ENCODE measurements around the gene ASCC3. TPM values are rescaled to one million over a fixed set of nuclear protein-coding genes. Genes with fewer than 3 reads are reported as not detected.
"Not testable (repeated sequence)": the region's sequence is repeated elsewhere in the genome, so short reads cannot be mapped to it uniquely, and the experiment has no call there.

ASCC3 gene
- total RNA-seq, 6 experiments from 2014 or later, result 96.1 to 101 (median 97.8) TPM

- no peaks in the 10 kb centered on the region for H3K9me3 Mint-ChIP-seq
- H3K27ac Mint-ChIP-seq, result peak overlapping the region; percentile 80
- peak overlapping the region; percentile 65 for H3K4me3 Mint-ChIP-seq
- H3K4me1 Mint-ChIP-seq (ENCODE audit: low read depth), result peaks cover 32% of the 10 kb centered on the region
- TF ChIP-seq, protein P1, sequence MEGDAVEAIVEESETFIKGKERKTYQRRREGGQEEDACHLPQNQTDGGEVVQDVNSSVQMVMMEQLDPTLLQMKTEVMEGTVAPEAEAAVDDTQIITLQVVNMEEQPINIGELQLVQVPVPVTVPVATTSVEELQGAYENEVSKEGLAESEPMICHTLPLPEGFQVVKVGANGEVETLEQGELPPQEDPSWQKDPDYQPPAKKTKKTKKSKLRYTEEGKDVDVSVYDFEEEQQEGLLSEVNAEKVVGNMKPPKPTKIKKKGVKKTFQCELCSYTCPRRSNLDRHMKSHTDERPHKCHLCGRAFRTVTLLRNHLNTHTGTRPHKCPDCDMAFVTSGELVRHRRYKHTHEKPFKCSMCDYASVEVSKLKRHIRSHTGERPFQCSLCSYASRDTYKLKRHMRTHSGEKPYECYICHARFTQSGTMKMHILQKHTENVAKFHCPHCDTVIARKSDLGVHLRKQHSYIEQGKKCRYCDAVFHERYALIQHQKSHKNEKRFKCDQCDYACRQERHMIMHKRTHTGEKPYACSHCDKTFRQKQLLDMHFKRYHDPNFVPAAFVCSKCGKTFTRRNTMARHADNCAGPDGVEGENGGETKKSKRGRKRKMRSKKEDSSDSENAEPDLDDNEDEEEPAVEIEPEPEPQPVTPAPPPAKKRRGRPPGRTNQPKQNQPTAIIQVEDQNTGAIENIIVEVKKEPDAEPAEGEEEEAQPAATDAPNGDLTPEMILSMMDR (IDR thresholded peaks at IDR 0.05), result no peak
- peaks cover 35% of the 10 kb centered on the region for H3K36me3 Mint-ChIP-seq (ENCODE audit: low read depth)
- DNase-seq, result peak; percentile 15
- H3K27me3 Mint-ChIP-seq (ENCODE audit: insufficient read depth), result no peaks in the 10 kb centered on the region
Observed at GRCh38 chr6:100833972-100834574, 47.1 kb downstream of the ASCC3 start.

- DNase-seq; H3K9me3 Mint-ChIP-seq; H3K27ac Mint-ChIP-seq; H3K27me3 Mint-ChIP-seq (ENCODE audit: insufficient read depth); H3K4me3 Mint-ChIP-seq: not testable (repeated sequence)
- H3K36me3 Mint-ChIP-seq (ENCODE audit: low read depth), result peaks cover 25% of the 10 kb centered on the region
- peaks cover 12% of the 10 kb centered on the region for H3K4me1 Mint-ChIP-seq (ENCODE audit: low read depth)
Observed at GRCh38 chr6:100829077-100829595, 52.0 kb downstream of the ASCC3 start.

- Mint-ChIP-seq H3K27me3 (ENCODE audit: insufficient read depth) (no peaks in the 10 kb centered on the region; the same call in 1 of the 2 replicates), H3K4me1 (ENCODE audit: low read depth) (peaks cover 20% of the 10 kb centered on the region), H3K4me3 (no peak overlapping the region), H3K9me3 (no peaks in the 10 kb centered on the region), H3K27ac (no peak overlapping the region), H3K36me3 (ENCODE audit: low read depth) (peaks cover 32% of the 10 kb centered on the region)
- no peak for DNase-seq
- TF ChIP-seq, protein P1 (IDR thresholded peaks at IDR 0.05), result no peak
Observed at GRCh38 chr6:100823041-100823440, 58.1 kb downstream of the ASCC3 start.

DNA sequence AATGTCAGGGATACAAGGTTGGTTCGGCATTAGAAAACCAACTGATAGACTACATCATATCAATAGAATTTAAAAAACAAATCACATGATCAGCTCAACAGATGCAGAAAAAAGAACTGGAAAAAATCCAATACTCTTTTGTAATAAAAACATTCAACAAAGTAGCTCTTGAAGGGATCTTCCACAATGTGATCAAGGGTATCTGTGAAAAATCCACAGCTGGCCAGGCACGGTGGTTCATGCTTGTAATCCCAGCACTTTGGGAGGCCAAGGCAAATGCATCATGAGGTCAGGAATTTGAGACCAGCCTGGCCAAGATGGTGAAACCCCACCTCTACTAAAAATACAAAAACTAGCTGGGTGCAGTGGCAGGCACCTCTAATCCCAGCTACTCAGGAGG lies 63.1 kb downstream of the ASCC3 start:
- TF ChIP-seq, protein P1 (IDR thresholded peaks at IDR 0.05), result no peak
- no peak overlapping the region for H3K4me3 Mint-ChIP-seq
- peaks cover 55% of the 10 kb centered on the region for H3K36me3 Mint-ChIP-seq (ENCODE audit: low read depth)
- peaks cover 36% of the 10 kb centered on the region for H3K4me1 Mint-ChIP-seq (ENCODE audit: low read depth)
- H3K9me3 Mint-ChIP-seq, result no peaks in the 10 kb centered on the region
- DNase-seq, result no peak
- no peak overlapping the region for H3K27ac Mint-ChIP-seq
- H3K27me3 Mint-ChIP-seq (ENCODE audit: insufficient read depth), result no peaks in the 10 kb centered on the region; the same call in 1 of the 2 replicates

DNA sequence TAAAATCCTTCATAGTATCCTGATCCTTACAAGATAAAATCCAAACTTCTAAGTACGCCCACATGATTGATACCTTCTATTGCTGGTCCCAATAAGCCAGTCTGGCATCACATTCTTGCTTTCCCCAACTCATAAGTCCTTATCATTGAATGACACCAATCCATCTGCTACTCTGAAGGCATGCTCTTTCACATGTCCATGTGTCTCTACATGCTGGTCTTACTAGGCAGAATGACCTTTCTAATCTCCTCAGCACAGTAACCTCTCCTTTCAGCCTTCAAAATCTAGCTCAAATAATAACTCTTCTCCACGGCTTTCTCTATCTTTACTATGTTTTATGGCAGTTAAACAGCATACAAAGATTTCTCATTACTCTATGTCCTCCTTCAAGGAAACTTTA lies 71.1 kb downstream of the ASCC3 start:
- TF ChIP-seq, protein P1 (IDR thresholded peaks at IDR 0.05), result no peak
- no peaks in the 10 kb centered on the region for H3K27me3 Mint-ChIP-seq (ENCODE audit: insufficient read depth)
- no peak overlapping the region for H3K4me3 Mint-ChIP-seq
- no peak overlapping the region for H3K27ac Mint-ChIP-seq
- no peak for DNase-seq
- H3K4me1 Mint-ChIP-seq (ENCODE audit: low read depth), result peaks cover 26% of the 10 kb centered on the region
- H3K9me3 Mint-ChIP-seq, result no peaks in the 10 kb centered on the region
- H3K36me3 Mint-ChIP-seq (ENCODE audit: low read depth), result peaks cover 27% of the 10 kb centered on the region

DNA sequence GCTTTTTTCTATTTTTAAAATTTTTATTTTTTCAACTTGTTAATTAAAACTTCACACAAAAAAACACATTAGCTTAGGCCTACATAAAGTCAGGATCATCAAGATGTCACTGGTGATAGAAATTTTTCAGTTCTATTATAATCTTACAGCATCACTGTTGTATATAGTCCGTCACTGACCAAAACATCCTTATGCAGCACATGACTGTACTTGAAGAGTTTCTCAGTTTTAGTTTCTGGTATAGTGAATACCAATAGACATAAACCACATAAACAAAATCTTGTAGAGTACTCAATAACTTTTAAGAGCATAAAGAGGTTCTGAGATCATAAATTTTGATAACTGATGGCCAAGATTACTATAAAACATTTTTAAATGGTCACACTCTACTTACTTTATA lies 71.8 kb downstream of the ASCC3 start:
- peaks cover 20% of the 10 kb centered on the region for H3K4me1 Mint-ChIP-seq (ENCODE audit: low read depth)
- TF ChIP-seq, protein P1 (IDR thresholded peaks at IDR 0.05), result no peak
- no peaks in the 10 kb centered on the region for H3K9me3 Mint-ChIP-seq
- no peak overlapping the region for H3K4me3 Mint-ChIP-seq
- peaks cover 22% of the 10 kb centered on the region for H3K36me3 Mint-ChIP-seq (ENCODE audit: low read depth)
- no peaks in the 10 kb centered on the region for H3K27me3 Mint-ChIP-seq (ENCODE audit: insufficient read depth)
- no peak overlapping the region for H3K27ac Mint-ChIP-seq
- DNase-seq, result no peak
